Stimulated activated CD4-positive, alpha-beta T cell treated with anti-CD3 and anti-CD28 coated beads, Interleukin-1b, Interleukin-23, amount 100 ng/mL, for 4 hours (primary cell): ENCODE data around the gene TBC1D22A.

Source experiments
- DNase-seq, 2 donors: peaks; one replicate each; pipeline ENCODE4 v3.0.0-alpha.2; 2020; ENCODE audit warnings: low read depth in 2 of 2

The TBC1D22A gene

DNA sequence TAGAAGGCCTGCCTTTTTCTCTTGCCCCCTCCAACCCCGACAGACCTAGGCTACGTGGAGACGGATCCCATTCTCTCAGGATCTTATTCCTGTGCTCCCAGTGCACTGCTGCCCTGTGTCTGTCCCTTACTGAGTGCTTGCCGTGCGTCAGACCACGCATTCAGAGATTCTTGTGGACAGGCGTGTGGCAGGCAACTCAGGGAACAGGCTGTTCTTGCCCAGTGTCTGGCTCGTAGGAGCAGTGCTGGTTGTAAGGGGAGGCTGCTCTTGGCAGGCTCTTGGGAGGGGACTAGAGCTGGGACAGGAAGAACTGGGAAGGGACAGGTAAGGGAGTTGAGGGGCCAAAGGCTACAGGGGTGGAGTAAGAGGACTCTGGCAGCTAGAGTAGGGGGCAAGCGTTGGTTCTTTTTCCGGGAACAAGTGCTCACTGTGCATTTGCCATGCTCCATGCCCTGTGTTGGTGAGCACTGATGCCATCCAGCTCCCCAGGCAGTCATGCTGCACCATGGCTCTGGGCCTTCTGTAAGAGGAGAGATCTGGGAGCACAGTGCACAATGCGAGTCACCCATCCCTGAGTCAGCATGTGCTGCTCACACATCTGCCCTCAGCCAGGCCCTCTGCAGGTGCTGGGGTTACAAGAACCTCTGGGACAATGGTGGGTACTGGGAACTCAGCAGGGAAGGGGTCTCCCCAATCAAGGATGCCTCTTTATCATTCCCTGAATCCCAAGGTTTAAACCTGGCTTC is 119.1 kb downstream of the TBC1D22A start:
- DNase-seq = no peak

DNA sequence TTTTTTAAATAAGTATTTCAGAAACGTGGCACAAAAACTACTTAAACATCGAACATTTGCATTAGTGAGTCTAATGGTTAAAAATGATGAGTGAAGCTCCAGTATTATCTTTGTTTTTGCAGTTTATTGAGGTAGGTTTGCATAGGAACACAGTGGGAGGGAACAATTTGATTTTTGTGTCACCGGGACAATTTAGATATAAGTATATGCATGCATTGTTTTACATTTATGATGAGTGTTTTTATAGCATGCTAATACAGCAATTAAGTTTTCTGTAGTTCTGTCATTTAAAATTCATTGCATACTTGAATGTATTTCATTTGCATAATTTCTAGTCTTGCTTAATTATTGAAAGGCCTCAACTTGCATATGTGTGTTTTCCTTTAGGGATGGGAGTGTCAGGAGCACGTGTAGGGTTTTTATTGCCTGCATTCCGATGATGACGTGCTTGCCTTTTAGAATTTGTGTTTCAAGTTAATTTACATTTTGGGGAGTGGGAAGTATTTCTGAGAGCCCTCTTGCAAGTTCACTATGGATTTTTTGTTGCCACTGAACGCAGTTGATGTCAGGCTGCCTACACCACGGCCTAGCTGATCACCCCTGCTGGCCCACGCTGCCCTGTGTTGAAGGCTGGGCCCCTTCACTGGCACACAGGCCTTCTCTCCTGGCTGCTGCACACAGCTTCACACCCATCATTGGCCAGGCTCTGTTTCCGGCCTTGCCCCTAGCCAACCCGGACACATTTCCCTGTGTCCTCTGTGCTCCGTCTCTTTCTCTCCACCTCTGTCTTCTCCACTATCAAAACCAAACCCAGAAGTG is 120.9 kb downstream of the TBC1D22A start:
- DNase-seq = no peak

DNA sequence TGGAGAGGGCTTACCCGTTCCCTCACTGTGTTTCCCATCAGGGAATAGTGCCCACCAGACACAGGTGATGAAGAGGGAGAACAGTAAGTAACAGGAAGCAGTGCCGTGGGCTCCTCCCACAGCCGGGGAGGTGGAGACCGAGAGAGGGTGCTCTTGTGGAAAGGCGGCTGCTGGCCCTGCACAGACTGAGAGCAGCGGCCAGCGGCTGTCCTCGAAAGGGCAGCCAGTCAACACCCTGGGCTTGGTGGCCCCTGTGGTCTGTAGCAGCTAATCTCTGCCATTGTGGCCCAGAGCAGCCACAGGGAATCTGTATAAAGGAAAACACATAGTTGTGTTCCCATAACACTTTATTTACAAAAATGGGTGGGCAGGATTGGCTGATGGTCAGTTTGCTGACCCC is 121.9 kb downstream of the TBC1D22A start:
- DNase-seq = no peak

DNA sequence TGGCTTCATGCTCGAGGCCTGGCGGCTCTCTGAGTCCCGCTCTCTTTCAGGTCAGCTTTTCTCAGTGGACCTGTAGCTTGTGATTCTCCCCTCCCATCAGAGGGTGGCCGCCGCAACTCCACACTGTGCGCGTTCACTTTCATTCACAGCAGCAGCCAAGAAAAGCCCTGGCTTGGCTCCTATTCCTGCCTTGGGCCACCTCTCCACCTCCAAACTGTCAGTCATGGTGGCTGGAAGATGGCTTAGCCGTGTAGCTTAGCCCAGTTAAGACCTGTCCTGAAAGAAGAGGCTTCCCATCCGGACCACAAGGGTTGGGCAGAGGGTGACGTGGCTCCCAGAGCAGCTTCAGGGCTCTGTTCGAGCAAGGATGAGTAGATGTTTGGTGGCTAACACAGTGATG is 125.5 kb downstream of the TBC1D22A start:
- DNase-seq = no peak

DNA sequence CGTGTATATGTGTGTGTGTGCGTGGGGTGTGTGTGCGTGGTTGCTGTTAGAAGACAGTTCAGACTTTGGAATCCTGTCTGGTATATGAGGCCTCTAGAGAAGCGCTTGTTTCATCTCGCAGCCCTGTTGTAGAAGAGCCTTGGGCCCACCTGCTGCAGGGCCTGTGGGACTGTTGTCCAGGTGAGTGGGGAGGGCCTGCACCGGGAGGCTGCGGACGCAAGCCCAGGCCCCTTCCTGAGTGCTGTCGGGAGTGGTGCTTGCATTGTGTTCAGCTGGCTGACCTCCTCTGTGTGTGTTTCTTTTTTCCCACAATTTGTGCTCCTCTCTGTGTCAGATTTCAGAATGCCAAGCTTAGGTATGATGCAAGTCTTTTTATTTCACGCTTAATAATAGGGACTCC is 128.4 kb downstream of the TBC1D22A start:
- no peak for DNase-seq

DNA sequence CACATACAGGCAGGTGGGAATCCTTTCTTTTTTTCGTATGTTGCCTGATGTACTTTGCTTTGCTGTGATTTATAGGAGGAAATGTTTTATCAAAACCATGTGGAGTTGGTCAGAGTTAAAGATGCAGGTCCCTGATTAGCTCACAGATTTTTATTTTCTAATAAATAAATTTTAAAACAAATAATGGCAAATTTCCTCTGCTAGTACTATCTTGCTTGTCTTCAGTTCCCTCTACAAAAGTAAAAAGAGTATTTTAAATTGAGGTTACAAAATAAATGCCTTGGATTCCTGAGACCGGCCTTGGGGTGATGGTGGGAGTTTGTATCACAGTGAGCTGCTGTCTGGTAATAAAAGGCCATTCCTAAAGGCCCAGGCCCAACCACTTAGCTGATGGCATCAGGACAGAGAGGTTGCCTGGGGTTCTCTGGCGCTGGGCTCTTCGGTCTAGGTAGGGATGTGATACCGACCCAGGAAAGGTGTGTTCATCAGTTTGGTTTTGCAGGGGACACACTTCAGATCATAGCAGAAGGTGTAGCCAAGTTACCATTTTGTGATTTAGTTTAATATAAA is 129.0 kb downstream of the TBC1D22A start:
- DNase-seq = no peak

DNA sequence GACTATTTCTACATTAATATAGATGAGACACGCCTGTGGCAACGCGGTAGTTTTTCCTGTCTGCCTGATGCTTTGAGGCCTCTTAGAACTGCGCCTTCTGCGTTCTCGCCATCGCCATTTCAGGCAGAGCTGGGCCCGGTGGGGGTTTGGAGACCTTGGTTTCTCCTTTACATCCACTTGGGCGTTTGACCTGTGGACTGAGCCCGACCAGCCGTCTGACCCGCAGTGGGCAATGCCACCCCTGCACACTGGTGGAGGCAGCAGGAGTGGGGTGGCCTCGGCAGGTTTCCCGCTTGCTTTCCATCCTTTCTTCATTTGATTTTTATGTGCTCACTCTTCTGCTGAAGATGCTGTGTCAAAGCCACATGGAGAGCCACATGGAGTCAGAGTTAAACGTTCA is 130.4 kb downstream of the TBC1D22A start:
- DNase-seq = no peak

DNA sequence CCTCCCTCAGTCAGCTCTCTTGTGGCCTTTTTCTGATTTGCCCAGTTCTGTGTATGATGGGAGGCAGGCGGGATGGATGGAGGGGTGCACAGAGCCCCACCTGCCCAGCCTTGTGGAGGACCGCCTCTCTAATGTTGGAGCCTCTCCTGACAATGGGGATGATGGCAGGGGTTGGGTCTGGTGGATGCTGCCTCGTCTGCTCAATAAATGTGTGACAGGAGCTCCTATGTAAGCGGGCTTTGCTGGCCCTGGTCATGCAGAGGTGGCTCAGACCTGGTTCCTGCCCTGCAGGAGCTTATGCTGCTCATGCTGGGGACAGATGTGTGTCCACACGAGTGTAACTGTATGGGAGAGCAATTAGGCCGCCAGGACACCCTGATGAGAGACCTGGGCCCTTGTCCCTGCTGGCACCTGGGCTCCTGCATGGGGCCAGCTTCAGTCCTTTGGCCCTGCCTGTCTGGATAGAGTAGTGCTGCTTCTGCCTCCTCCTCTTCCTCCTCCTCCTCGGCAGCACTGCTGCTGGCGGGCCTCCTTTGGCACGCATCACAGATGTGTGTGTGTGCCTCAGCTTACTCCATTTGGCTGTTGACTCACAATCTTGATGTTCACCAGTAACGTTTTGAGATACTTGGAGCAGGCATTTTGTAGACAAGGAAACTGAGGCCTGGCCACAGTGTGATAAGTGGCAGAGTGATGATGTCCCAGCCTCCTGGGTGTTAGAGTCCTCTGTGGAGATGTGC is 131.0 kb downstream of the TBC1D22A start:
- no peak for DNase-seq

DNA sequence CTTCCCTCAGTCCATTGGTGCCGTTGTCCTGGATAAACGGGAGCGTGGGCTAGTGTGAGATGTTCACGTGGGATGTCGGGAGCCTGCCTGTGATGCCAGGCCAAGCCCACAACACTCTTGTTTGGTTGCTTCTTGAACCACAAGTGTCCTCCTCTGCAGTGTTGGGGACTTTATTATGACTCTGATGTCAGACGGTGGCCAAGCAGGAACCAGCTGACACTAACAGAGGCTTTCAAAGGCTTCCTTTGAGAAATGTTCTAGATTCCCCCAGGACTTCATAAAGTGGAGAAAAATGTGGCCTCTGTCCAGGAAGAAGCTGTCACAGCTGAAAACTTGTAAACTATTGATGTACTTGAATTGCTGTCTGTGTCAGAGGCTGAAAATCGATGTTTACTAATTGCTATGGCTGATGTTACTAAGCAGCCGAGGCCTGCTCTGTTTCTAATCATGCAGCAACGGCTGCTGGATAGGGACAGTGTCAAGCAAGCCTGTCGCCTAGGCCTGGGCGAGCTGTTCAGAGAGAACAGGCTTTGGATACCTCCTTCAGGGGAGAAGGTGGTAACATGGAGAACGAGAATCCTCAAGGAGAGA is 131.7 kb downstream of the TBC1D22A start:
- no peak for DNase-seq

DNA sequence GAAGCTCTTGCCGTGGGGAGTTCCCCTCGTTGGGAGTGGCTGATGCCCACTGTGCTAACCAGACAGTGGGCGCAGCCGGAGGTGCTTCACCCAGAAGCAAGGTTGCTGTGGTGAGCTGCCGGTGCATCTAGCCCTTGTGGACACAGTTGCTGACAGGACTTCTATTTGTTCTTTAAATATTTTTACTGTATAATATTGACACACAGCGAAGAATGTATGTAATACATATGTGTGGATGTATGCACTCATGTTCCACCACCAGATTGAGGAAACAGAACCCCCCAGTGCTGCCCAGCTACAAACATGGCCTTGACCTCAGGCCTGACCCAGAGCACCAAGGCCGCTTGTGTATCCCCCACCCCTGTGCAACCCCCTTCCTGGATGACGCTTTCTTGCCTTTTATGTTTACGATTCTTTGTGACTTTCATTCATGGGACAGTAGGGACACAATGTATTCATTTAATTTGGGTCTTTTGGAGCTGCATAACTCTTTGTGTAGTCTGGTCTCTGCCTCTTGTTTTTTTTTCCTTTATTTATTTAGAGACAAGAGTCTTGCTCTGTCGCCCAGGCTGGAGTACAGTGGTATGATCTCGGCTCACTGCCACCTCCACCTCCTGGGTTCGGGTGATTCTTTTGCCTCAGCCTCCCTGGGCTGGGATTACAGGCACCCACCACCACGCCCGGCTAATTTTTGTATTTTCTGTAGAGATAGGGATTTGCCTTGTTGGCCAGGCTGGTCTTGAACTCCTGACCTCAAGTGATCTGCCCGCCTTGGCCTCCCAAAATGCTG is 132.6 kb downstream of the TBC1D22A start:
- no peak for DNase-seq

DNA sequence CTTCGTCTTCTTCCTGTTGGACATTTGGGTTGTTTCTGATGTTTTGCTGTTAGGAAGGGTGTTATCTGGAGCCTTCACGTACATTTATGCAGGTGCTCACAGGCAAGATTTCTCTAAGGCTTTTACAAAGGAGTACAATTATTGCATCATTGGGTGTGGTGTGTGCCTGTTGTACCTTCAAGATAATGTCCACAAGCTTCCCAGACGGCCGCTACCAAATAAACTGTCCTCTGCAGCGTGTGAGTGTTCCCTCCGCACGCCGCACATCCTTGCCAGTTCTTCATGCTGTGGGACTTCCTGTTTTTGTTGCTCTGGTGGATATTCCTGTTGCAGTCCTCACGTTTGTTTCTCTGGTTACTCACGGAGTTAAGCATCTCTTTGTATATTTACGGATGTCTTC is 133.3 kb downstream of the TBC1D22A start:
- no peak for DNase-seq

DNA sequence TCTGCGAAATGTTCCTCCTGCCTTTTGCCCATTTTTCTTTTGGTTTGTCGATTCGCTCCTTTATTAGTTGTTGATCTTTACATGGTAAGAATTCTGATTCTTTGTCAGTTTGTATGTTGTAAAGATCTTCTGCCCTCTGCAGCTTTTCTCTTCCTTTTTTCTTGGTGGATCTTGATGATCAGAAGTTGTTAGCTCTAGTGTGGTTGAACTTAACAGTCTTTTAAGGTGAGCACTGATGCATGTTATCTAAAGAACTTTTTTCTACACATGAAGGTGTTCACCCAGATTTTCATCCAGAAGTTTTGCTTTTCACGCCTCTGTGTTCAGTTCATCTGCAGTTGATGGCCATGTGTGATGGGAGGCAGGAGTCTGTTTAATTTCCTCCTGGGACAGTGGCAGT is 133.7 kb downstream of the TBC1D22A start:
- no peak for DNase-seq

DNA sequence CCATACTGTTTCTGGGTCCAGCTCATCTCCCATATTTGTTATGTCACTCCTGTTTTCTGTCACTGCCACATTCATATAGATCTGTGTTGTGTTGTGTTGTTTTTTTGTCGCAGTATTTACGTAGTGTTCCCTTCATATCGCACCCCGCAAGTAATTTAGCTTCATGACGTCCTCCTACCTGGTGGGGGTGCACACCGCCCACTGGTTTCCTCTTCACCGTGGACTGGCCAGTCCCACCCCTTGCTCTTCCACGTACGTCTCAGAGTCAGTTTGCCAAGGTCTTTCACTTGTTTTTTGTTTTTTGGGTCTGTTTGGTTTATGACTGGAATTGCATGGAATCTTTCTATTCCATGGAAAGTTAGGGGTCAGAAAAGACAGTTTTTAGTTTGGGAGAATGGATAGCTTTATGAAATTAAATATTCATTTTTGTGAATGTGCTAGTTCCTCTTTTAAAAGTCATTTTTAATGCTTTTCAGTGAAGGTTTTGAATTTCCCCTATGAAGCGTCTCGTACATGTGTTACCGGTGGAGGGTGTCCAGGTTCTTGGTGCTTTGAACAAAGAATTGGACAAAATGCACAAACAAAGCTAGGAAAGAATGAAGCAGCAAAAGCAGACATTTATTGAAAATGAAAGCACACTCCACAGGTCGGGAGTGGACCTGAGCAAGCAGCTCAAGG is 134.3 kb downstream of the TBC1D22A start:
- DNase-seq = no peak

DNA sequence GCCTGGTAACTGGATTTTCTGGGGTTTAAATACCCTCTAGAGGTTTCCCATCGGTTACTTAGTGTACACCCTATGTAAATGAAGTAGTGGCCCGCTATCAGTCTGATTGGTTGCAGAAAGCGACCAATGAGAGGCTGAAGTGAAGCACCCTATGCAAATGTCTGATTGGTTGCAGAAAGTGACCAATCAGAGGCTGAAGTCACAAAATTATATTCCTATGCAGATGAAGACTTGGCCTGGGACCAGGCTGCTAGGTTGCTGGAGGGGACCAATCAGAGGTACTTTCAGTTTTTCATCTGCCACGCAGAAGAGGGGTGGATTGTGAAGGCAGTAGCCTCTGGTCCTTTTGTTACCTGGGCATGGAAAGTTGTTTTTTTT is 134.8 kb downstream of the TBC1D22A start:
- DNase-seq = no peak

DNA sequence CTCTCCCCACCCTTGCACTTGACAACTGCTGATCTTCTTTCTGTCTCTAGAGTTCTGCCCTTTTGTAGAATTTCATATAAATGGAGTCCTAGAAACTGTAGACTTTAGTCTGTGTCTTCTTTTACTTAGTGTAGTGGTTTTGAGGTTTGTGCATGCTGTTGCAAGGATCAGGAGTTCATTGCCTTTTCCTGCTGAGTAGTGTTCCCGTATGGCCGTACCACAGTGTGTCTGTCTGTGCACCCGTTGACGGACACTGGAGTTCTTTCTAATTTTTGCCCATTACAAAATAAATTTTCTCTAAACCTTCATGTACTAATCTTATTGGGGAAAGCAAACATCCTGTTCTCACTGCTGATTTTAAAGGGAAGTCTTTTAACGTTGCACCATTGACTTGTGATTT is 138.1 kb downstream of the TBC1D22A start:
- DNase-seq = no peak

DNA sequence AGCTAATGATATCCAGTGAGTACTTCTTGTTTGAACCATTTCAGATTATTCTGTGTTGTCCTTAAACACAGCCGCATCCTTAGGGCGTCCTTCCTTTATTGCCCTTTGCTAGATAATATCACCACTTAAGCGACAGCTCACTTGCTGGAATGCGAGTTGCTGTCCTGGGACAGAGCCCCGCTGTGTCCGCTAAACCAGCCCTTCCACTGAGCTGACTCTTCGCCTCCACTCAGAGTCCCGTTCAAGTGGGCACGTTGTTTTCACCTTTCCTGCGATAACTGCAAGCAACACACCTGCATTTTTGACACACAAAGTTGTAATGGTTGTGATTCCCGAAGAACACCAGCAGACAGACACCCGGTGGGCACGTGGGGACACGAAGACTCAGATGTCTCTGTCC is 140.0 kb downstream of the TBC1D22A start:
- no peak for DNase-seq

DNA sequence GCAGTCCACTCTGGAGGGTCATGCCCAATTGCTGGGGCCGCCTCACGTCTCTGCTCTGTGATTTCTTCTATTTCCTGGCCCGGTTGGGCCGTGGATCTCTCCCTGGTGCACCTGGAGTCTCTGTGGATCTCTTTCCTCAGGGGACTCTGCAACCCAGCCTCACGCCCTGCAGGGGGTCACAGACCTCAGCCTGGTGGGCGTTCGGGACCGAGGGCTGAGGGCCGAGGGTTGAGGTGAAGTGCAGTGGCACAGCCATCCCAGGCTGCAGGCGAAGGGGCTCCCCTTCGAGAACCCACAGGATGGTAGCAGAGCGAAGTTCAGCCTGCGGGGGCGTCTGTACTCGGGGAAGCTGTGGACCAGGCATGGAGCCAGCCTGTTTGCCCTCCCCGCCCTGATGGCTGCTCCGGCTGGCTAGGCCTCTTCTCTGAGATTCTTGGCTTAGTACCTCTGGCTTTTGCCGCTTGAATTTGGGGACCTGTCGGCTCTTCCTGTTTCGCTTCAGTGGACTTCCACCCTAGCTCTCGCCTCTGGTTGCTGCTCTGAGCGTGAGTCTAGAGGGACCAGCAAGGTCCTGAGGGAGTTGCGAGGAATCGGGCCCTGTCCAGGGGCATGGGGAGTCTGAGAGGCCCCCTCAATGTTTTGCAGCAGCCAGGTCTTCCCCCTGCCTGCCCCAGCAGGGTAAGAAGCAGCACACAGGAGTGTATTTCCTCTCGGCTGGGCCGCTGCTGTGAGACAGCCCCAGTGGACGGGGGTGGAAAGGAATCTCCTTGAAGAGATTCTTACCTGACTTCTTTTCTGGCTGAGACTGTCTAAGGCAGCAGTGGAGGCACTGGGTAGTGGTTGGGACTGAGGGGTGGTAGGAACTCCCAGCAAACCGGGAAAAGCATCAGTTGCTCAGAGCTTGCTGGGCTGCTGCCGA is 140.8 kb downstream of the TBC1D22A start:
- no peak for DNase-seq

DNA sequence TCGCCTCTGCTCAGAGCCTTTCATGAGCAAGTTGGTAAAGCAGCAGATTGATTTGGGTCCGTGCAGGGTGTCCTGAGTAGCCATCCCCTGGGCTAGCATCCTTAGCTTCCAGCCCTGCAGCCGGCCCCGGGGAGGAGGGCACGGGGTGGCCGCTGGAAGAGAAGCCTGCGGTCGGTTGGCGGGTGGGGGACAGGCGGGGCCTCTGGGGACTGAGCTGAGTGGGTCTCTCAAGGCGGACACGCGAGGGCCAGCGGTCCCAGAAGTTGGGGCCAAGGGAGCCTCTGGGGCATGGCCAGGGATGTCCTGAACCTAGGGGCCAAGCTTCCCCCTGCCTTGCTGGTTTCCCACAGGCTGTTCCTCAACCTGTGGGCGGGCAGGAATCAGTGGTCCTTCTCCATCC is 143.0 kb downstream of the TBC1D22A start:
- no peak for DNase-seq

DNA sequence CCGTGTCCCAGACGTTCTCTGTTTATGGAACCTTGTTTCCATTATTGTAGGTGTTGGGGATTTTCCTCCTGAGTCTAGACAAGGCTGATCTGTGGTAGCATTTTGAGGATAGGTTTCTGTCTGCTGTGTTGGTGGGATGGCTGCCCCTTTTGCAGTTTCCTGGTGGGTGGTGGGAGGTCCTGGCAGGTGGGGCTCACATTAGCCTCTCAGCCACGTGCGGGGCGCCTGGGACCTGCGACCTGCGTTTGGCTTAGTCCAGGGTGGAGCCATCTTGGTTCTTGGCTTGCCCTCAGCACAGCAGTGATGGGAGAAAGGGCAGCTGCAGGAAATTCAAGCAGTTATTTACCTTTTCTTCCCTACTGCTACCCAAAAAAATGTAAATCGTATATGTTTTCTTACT is 143.4 kb downstream of the TBC1D22A start:
- DNase-seq = no peak
